Measurements from ENCODE around the gene FUBP3.

- TF ChIP-seq CTCF (IDR thresholded peaks at IDR 0.05; ENCODE audit: low read length) (no peak), EZH2 (optimal IDR thresholded peaks at IDR 0.05; ENCODE audit: low read depth, low read length) (no peak)
Observed at GRCh38 chr9:130530938-130531337, 48.4 kb upstream of the FUBP3 start.

Measured in MM.1S (cell line).